SK-N-SH treated with all-trans-retinoic acid at 6 μM for 48 hours (cell line): ENCODE measurements around the gene MAGEB5.
"Not testable (repeated sequence)": the region's sequence is repeated elsewhere in the genome, so short reads cannot be mapped to it uniquely, and the experiment has no call there.

Experiments used
- ATAC-seq: fragments of 200-7000 bp; cut with Tn5 transposase; 3 replicates; pipeline ENCODE4 v1.9.1; 2020; ENCODE audit warnings: mild to moderate bottlenecking, moderate library complexity
- ARNTL ChIP-seq: fragments of 450-650 bp; formaldehyde crosslinking; IDR thresholded peaks from 2 replicates; pipeline ENCODE4 v1.5.0; 2020; ENCODE audit warnings: low read depth, mild to moderate bottlenecking, moderate library complexity, borderline replicate concordance
- BACH2 ChIP-seq: fragments of 250-450 bp; sonication (Bioruptor Pico); IDR thresholded peaks from 2 replicates; pipeline ENCODE4 v1.9.0; 2021; ENCODE audit warnings: mild to moderate bottlenecking, borderline replicate concordance
- CSDC2 ChIP-seq: fragments of 250-450 bp; sonication (Bioruptor Pico); IDR thresholded peaks from 2 replicates; pipeline ENCODE4 v1.5.0; 2020; ENCODE audit warnings: mild to moderate bottlenecking, moderate library complexity
- CSRNP3 ChIP-seq: fragments of 250-450 bp; sonication (Bioruptor Pico); IDR thresholded peaks from 2 replicates; pipeline ENCODE4 v1.5.1; 2021; ENCODE audit warnings: mild to moderate bottlenecking, moderate library complexity
- GLIS3 ChIP-seq: fragments of 250-450 bp; sonication (Bioruptor Pico); IDR thresholded peaks from 2 replicates; pipeline ENCODE4 v1.5.0; 2020; ENCODE audit warnings: mild to moderate bottlenecking, moderate library complexity
- OSR1 ChIP-seq: fragments of 250-450 bp; sonication (Bioruptor Pico); IDR thresholded peaks from 2 replicates; pipeline ENCODE4 v1.8.0; 2022; ENCODE audit warnings: moderate library complexity, mild to moderate bottlenecking, inconsistent platforms
- POU6F1 ChIP-seq: fragments of 250-450 bp; sonication (Bioruptor Pico); IDR thresholded peaks from 2 replicates; pipeline ENCODE4 v1.8.0; 2021; ENCODE audit warnings: low read depth, mild to moderate bottlenecking, moderate library complexity, borderline replicate concordance
- PPARA ChIP-seq: fragments of 250-450 bp; sonication (Bioruptor Pico); IDR thresholded peaks from 2 replicates; pipeline ENCODE4 v1.5.0; 2020; ENCODE audit warnings: mild to moderate bottlenecking, borderline replicate concordance
- RARB ChIP-seq: fragments of 250-450 bp; sonication (Bioruptor Pico); IDR thresholded peaks from 2 replicates; pipeline ENCODE4 v1.8.0; 2021; ENCODE audit warnings: mild to moderate bottlenecking, moderate library complexity
- TOX ChIP-seq: fragments of 250-450 bp; sonication (Bioruptor Pico); IDR thresholded peaks from 2 replicates; pipeline ENCODE4 v1.8.0; 2021; ENCODE audit warnings: mild to moderate bottlenecking, moderate library complexity, borderline replicate concordance
- ZC3H10 ChIP-seq: fragments of 250-450 bp; sonication (Bioruptor Pico); IDR thresholded peaks from 2 replicates; pipeline ENCODE4 v1.5.1; 2021; ENCODE audit warnings: mild to moderate bottlenecking, moderate library complexity
- ZFP3 ChIP-seq: fragments of 250-450 bp; sonication (Bioruptor Pico); IDR thresholded peaks from 2 replicates; pipeline ENCODE4 v1.5.0; 2020; ENCODE audit warnings: mild to moderate bottlenecking, moderate library complexity
- ZFP30 ChIP-seq: fragments of 450-650 bp; formaldehyde crosslinking; IDR thresholded peaks from 2 replicates; pipeline ENCODE4 v1.5.0; 2022; ENCODE audit warnings: mild to moderate bottlenecking, moderate library complexity
- ZNF565 ChIP-seq: fragments of 450-650 bp; formaldehyde crosslinking; conservative IDR thresholded peaks from 2 replicates; pipeline ENCODE4 v1.5.0; 2020; ENCODE audit warnings: low read depth, mild to moderate bottlenecking, moderate library complexity
- ZNF70 ChIP-seq: fragments of 450-650 bp; formaldehyde crosslinking; IDR thresholded peaks from 2 replicates; pipeline ENCODE4 v1.5.0; 2020; ENCODE audit warnings: mild to moderate bottlenecking, moderate library complexity
- ZNF8 ChIP-seq: fragments of 450-650 bp; formaldehyde crosslinking; IDR thresholded peaks from 2 replicates; pipeline ENCODE4 v1.5.0; 2020; ENCODE audit warnings: mild to moderate bottlenecking, moderate library complexity
- TF ChIP-seq, protein P1 (sequence below): fragments of 250-450 bp; sonication (Bioruptor Pico); IDR thresholded peaks from 2 replicates; pipeline ENCODE4 v1.5.0; 2020; ENCODE audit warnings: mild to moderate bottlenecking, moderate library complexity
- TF ChIP-seq, protein P2 (sequence below): fragments of 250-450 bp; sonication (Bioruptor Pico); IDR thresholded peaks from 2 replicates; pipeline ENCODE4 v1.8.0; 2020; ENCODE audit warnings: mild to moderate bottlenecking, moderate library complexity, borderline replicate concordance

Gene MAGEB5, protein sequence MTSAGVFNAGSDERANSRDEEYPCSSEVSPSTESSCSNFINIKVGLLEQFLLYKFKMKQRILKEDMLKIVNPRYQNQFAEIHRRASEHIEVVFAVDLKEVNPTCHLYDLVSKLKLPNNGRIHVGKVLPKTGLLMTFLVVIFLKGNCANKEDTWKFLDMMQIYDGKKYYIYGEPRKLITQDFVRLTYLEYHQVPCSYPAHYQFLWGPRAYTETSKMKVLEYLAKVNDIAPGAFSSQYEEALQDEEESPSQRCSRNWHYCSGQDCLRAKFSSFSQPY

DNA sequence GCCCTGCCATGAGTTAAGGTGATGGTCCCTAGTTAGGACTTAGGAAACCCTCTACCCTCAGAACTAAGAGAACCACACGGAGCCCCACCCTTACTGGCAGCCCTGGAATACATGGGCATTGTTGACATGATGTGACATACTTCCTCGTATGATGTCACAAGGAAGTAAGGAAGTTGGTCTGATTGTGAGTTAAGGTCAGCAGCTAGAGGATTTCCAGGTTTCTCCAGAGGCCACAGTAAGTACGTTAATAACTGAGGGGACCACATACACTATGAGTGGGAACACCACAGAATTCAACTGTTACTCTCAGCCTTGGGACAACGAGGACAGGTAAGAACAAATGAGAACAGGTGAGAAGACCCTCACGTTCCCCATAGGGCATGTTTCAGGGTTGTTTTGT, at the start of gene MAGEB5:
TSS of gene MAGEB5 (plus strand) at position 301 of the 400 bp plus-strand sequence. CDS start 1,133 bp downstream, outside the sequence.
- no peak for ATAC-seq
- TF ChIP-seq POU6F1 (CRISPR knock-in tag) (no peak), ZFP3 (CRISPR knock-in tag) (no peak), OSR1 (CRISPR knock-in tag) (no peak), GLIS3 (no peak), CSDC2 (CRISPR knock-in tag) (no peak), ZC3H10 (no peak), RARB (CRISPR knock-in tag) (no peak), ZNF70 (no peak), PPARA (no peak), ARNTL (CRISPR knock-in tag) (no peak), ZNF8 (CRISPR knock-in tag) (no peak)
- TF ChIP-seq, protein P1, sequence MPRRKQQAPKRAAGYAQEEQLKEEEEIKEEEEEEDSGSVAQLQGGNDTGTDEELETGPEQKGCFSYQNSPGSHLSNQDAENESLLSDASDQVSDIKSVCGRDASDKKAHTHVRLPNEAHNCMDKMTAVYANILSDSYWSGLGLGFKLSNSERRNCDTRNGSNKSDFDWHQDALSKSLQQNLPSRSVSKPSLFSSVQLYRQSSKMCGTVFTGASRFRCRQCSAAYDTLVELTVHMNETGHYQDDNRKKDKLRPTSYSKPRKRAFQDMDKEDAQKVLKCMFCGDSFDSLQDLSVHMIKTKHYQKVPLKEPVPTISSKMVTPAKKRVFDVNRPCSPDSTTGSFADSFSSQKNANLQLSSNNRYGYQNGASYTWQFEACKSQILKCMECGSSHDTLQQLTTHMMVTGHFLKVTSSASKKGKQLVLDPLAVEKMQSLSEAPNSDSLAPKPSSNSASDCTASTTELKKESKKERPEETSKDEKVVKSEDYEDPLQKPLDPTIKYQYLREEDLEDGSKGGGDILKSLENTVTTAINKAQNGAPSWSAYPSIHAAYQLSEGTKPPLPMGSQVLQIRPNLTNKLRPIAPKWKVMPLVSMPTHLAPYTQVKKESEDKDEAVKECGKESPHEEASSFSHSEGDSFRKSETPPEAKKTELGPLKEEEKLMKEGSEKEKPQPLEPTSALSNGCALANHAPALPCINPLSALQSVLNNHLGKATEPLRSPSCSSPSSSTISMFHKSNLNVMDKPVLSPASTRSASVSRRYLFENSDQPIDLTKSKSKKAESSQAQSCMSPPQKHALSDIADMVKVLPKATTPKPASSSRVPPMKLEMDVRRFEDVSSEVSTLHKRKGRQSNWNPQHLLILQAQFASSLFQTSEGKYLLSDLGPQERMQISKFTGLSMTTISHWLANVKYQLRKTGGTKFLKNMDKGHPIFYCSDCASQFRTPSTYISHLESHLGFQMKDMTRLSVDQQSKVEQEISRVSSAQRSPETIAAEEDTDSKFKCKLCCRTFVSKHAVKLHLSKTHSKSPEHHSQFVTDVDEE: no peak
- TF ChIP-seq, protein P2, sequence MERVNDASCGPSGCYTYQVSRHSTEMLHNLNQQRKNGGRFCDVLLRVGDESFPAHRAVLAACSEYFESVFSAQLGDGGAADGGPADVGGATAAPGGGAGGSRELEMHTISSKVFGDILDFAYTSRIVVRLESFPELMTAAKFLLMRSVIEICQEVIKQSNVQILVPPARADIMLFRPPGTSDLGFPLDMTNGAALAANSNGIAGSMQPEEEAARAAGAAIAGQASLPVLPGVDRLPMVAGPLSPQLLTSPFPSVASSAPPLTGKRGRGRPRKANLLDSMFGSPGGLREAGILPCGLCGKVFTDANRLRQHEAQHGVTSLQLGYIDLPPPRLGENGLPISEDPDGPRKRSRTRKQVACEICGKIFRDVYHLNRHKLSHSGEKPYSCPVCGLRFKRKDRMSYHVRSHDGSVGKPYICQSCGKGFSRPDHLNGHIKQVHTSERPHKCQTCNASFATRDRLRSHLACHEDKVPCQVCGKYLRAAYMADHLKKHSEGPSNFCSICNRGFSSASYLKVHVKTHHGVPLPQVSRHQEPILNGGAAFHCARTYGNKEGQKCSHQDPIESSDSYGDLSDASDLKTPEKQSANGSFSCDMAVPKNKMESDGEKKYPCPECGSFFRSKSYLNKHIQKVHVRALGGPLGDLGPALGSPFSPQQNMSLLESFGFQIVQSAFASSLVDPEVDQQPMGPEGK (CRISPR knock-in tag): no peak
- TF ChIP-seq, all 23 proteins: peak for 0

DNA sequence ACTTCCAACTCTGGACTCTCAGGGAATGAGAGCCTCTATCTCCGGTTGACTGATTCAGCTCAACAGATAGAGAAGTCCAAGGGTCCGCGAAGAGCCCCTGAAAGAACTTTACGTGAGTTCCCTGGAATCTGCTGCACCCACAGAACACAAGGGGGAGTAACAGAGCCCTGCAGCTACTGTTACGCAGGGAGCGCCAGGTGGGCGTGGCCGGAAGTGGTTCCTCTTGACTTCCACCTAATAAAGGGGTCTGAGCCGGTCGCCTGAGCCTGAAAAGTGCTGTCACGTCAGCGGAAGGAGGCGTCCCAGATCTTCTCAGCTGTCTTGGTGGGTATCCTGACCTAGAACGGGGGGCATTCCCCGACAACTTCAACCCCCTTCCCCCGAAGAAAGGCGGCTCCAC, 23.8 kb upstream of the MAGEB5 start, which contains the start of gene MAGEB6:
TSS of gene MAGEB6 (plus strand) at position 237 of the 400 bp plus-strand sequence. CDS start 1,407 bp downstream, outside the sequence.
- ATAC-seq: no peak
- TF ChIP-seq ZNF565 (CRISPR knock-in tag) (no peak), CSRNP3 (no peak), ZFP30 (CRISPR knock-in tag) (no peak), ZNF8 (CRISPR knock-in tag) (no peak), POU6F1 (CRISPR knock-in tag) (no peak), TOX (CRISPR knock-in tag) (no peak), BACH2 (CRISPR knock-in tag) (no peak), RARB (CRISPR knock-in tag) (no peak), ZC3H10 (no peak)

- no peak for TF ChIP-seq TOX (CRISPR knock-in tag)
- TF ChIP-seq, protein P1: no peak
- ATAC-seq: no peak
Measured at GRCh38 chrX:26203561-26203960, 12.4 kb upstream of the MAGEB5 start.

- ATAC-seq: not testable (repeated sequence)
Measured at GRCh38 chrX:26204717-26205116, 11.3 kb upstream of the MAGEB5 start.
